ENCODE measurements around the gene FECH. TPM values are rescaled to one million over a fixed set of nuclear protein-coding genes. Genes with fewer than 3 reads are reported as not detected.
A peak's percentile ranks its signal among the peaks of the same experiment; 100 is the strongest.

FECH gene
- total and polyA plus RNA-seq, 10 donors: 4.3 to 85.9 (median 20.2) TPM

- intact Hi-C loops (cut with DNase I; ENCODE audit: low total_unique reads): loop anchor here (5.0 to 10.0 kb wide), 2 partner anchors 687 to 815 kb away; no protein-coding TSS in a partner anchor
- TF ChIP-seq CTCF (IDR thresholded peaks at IDR 0.05 in 8 of 11, conservative IDR thresholded peaks at IDR 0.05 in 3 of 11) (peak; percentile 38 to 82 (median 69)), POLR2A (IDR thresholded peaks at IDR 0.05) (no peak)
- Histone ChIP-seq H3K4me3 (no peak overlapping the region), H3K36me3 (peaks cover 0 to 88% (median 29%) of the 10 kb centered on the region in 6 donors), H3K9me3 (no peaks in the 10 kb centered on the region), H3K27me3 (replicated peaks in 1 of 7) (no peaks in the 10 kb centered on the region), H3K4me1 (peaks cover 0 to 4% (median 0%) of the 10 kb centered on the region in 6 donors), H3K27ac (no peak overlapping the region)
- no peak for DNase-seq
- 47 to 58% (median 53%) methylated on average over 4 of the region's 4 CpGs for WGBS, 5 donors
Measured at GRCh38 chr18:57561728-57562423, 24.6 kb downstream of the FECH start.

GRCh38 chr18:57561261-57561660 is 25.2 kb downstream of the FECH start:
- 93 to 98% (median 95%) methylated on average over 6 of the region's 6 CpGs for WGBS, 5 donors
- TF ChIP-seq POLR2AphosphoS5 (IDR thresholded peaks at IDR 0.05): no peak
- no peak for TF ChIP-seq CTCF (IDR thresholded peaks at IDR 0.05 in 8 of 11, conservative IDR thresholded peaks at IDR 0.05 in 3 of 11)
- no peak for TF ChIP-seq POLR2A (IDR thresholded peaks at IDR 0.05)
- peaks cover 0 to 87% (median 27%) of the 10 kb centered on the region in 6 donors for H3K36me3 ChIP-seq
- peaks cover 0 to 4% (median 0%) of the 10 kb centered on the region in 6 donors for H3K4me1 ChIP-seq
- no peaks in the 10 kb centered on the region for H3K9me3 ChIP-seq
- H3K27me3 ChIP-seq (replicated peaks in 1 of 7): no peaks in the 10 kb centered on the region
- no peak overlapping the region for H3K4me3 ChIP-seq
- no peak overlapping the region for H3K27ac ChIP-seq
- DNase-seq: no peak
- intact Hi-C loops (cut with DNase I; ENCODE audit: low total_unique reads): loop anchor here (5.0 to 10.0 kb wide), 2 partner anchors 686 to 814 kb away; no protein-coding TSS in a partner anchor

- 72 to 82% (median 81%) methylated on average over 6 of the region's 6 CpGs for WGBS, 5 donors
- Histone ChIP-seq H3K27me3 (replicated peaks in 1 of 7) (no peaks in the 10 kb centered on the region), H3K9me3 (no peaks in the 10 kb centered on the region), H3K27ac (no peak overlapping the region), H3K36me3 (peaks cover 0 to 87% (median 29%) of the 10 kb centered on the region in 6 donors), H3K4me1 (peaks cover 0 to 4% (median 0%) of the 10 kb centered on the region in 6 donors), H3K4me3 (no peak overlapping the region)
- TF ChIP-seq CTCF (IDR thresholded peaks at IDR 0.05 in 8 of 11, conservative IDR thresholded peaks at IDR 0.05 in 3 of 11) (no peak), POLR2AphosphoS5 (IDR thresholded peaks at IDR 0.05) (no peak), POLR2A (IDR thresholded peaks at IDR 0.05) (no peak)
- no peak for DNase-seq
- intact Hi-C loops (cut with DNase I; ENCODE audit: low total_unique reads): no loop called here
Measured at GRCh38 chr18:57559314-57559713, 27.2 kb downstream of the FECH start.

GRCh38 chr18:57555134-57555533 is 31.4 kb downstream of the FECH start:
- H3K36me3 ChIP-seq: peaks cover 0 to 96% (median 49%) of the 10 kb centered on the region in 6 donors
- no peaks in the 10 kb centered on the region for H3K4me1 ChIP-seq
- no peaks in the 10 kb centered on the region for H3K9me3 ChIP-seq
- no peak for DNase-seq
- no peak overlapping the region for H3K27ac ChIP-seq
- H3K4me3 ChIP-seq: no peak overlapping the region
- TF ChIP-seq CTCF (IDR thresholded peaks at IDR 0.05 in 8 of 11, conservative IDR thresholded peaks at IDR 0.05 in 3 of 11) (no peak), POLR2A (IDR thresholded peaks at IDR 0.05) (no peak), POLR2AphosphoS5 (IDR thresholded peaks at IDR 0.05) (no peak)
- WGBS, 5 donors: 81 to 93% (median 86%) methylated on average over 2 of the region's 2 CpGs
- intact Hi-C loops (cut with DNase I; ENCODE audit: low total_unique reads): no loop called here
- no peaks in the 10 kb centered on the region for H3K27me3 ChIP-seq (replicated peaks in 1 of 7)

All from spleen (tissue), 11 donors.